H54 (cell line): ENCODE measurements around the gene EFNA5.

Experiments used
- DNase-seq: peaks from one replicate; pipeline ENCODE4 v3.0.0; 2011; ENCODE audit warnings: low spot score, mixed read lengths; ENCODE audit not compliant: insufficient read length
- FAIRE-seq: peaks from 3 replicates; lab custom pipeline; 2011; peaks lifted over from hg19 to GRCh38; lab: Jason Lieb, UNC
- POLR2A ChIP-seq: IDR thresholded peaks from 2 replicates; pipeline ENCODE4 v1.6.1; 2011; ENCODE audit warnings: low read depth, mild to moderate bottlenecking, low read length

Gene EFNA5

DNA sequence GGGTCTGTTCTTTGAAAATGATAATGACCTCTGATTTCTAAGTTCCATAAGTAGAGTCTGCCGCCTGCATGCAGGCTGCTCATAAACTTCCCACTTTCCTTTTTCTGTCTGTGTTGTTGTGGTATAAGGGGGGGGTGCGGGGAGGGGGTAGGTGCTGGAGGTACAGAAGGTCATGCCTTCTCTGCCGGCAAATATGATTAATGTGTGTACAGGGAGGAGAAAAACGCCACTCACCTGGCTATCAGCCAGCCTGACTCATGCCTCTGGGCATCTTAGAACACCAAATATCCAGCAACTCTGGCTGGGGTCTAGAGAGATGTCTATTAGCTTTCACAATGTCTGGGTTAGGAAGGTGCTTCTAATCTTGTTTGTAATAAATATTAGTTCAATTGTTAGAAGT lies 128.3 kb downstream of the EFNA5 start:
- no peak for TF ChIP-seq POLR2A
- DNase-seq (peak; percentile 33), FAIRE-seq (peak; percentile 95)

DNA sequence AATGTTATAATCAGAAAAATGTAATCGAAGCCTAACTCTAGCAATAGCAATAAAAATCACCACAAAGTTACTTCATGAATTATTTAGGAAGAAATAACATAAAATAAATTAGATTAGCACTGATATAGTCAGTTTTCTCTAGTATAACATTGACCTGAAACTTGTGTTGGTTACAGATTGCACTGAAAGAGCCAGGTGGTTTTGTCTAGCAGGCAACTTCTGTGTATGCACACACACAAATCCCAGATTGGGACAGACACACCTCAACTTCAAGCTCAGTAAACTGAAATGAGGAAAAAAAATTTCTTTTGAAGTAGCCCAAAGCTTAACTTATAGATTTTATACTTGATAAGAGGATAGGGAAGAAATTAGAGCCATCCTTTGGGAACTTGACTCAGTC lies 129.3 kb downstream of the EFNA5 start:
- DNase-seq (no peak), FAIRE-seq (no peak)
- no peak for TF ChIP-seq POLR2A

- TF ChIP-seq POLR2A, result no peak
- DNase-seq, result no peak
- no peak for FAIRE-seq
Measured at GRCh38 chr5:107539726-107540330, 130.9 kb downstream of the EFNA5 start.

DNA sequence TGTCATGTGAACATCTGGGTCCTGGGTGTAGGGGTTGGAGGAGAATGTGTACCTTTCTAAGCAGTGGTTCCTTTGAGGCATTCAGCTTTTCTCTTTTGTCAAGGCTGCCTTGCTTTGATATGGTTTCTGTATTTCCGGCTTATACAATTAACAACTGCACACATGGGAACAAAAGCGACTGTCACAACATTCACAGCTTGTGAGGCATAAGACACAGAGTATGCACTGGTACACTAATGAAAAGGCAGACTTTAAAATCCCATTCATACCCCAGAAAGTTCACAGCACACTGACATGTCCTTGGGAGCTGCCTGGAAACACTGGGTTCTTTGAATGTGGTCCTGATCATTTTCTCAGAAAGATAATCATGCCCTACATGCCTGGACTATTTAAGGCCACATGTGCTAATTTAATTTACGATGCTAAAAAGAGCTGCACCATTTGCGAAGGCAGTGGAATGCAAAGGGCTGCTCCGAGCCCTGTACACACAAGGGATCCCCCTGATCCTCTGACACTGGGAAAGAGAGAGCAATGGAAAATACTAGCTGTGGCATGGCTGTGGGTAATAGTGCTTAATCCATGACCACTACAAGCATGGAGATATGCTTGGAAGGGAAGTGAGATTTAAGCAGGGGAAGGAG lies 131.8 kb downstream of the EFNA5 start:
- no peak for DNase-seq
- FAIRE-seq, result no peak
- TF ChIP-seq POLR2A, result no peak

- TF ChIP-seq POLR2A, result no peak
- DNase-seq (no peak), FAIRE-seq (no peak)
Measured at GRCh38 chr5:107538331-107538730, 132.4 kb downstream of the EFNA5 start.

GRCh38 chr5:107535849-107536248 lies 134.9 kb downstream of the EFNA5 start:
- no peak for FAIRE-seq
- TF ChIP-seq POLR2A, result no peak
- no peak for DNase-seq

DNA sequence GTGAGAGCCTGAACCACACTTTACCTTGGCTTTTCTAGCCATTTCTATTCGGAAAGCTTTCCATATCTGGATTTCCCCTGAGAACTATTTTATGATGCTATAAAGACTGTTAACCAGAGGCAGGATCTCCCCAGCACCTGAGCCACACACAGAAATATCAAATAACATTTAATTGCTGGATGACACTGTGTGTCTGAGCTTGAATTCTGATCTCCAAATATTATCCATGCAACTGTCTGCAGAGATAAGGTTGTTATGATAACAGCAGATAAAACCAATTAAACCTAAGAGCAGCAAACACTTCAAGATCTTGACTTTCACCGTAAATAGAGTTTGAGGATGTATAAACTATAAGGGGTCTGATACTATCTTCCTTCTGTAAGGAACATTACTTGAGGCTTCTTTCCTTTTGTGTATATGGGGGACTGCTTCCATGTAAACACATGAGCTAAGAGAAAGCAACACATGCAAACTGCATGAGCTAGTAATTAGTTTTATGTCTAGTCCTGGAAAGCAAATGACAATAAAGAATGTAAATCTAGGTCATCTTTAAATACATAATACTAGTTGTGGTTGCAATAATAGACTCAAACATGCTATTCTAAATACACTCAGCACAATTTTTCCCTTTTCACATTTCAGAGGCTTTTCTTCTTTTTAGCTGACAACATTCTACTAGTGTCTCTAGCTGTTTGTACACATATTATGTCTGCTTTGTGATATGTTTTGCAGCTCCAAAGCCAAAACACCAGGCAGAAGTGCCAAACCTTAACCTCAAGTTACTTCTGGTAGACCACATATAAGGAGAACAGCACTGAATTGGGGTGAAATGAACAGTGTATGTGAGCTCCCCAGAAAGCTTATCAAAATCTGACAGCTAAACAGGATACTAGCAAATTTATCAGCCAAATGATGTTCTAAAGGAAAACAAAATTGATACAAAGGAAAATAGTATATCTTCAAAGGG lies 136.5 kb downstream of the EFNA5 start:
- DNase-seq, result no peak

GRCh38 chr5:107532916-107533315 lies 137.8 kb downstream of the EFNA5 start:
- DNase-seq, result no peak
- TF ChIP-seq POLR2A, result no peak
- no peak for FAIRE-seq

More for the DNA sequence above, 136.5 kb downstream of the EFNA5 start:
- no peak for FAIRE-seq
- TF ChIP-seq POLR2A, result no peak

DNA sequence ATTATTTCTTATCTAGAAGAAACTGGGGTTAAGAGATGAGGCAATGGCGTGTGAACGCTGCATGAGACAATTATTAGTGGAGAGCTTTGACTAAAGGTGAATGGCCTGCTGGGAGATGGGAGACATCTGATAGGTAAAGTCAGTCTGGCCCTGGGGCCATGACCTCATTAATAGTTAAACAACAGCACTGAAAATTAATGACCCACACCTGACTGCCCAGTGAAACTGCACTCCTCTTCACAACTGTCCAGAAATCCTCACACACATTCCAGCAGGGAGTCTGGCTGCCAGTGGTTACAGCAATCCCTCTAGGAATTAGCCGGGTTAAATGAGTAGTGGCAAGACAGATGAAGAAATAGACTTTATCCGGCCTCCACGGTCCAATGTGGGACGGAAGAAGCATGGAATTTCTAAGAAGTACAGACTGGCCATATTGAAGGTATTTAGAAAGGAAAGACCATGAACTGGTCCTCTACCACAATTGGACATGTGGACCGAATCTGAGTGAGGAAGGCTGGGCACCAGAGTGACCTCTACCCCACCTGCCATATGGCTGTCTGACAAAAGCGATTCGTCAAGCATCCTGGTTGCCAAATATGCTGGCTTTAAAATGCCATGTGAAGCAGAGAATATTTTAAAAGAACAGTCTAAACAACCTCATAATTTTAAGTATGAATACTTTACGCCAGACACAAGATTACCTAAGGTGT lies 138.4 kb downstream of the EFNA5 start:
- DNase-seq (no peak), FAIRE-seq (no peak)
- TF ChIP-seq POLR2A, result no peak

GRCh38 chr5:107531308-107531707 lies 139.4 kb downstream of the EFNA5 start:
- no peak for TF ChIP-seq POLR2A
- DNase-seq, result no peak
- FAIRE-seq, result no peak

DNA sequence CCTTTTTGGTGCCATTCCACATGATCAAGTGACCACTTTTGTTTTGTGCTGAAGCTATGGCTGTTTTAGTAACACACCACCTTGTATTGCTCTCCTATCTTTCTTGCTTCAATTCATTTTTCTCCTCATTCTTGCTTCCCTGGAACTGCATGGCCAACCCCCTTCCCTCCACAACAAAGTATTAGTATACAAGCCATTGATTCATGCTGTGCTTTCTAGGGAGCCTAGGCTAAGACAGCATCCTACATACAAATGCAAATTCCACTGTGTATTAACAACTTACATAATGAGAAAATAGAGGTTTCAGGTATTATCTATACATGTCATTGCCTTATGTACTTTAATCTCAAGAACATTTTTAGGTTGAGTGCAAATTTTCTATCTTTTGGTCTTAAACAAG lies 141.1 kb downstream of the EFNA5 start:
- FAIRE-seq, result no peak
- no peak for TF ChIP-seq POLR2A
- DNase-seq, result no peak

DNA sequence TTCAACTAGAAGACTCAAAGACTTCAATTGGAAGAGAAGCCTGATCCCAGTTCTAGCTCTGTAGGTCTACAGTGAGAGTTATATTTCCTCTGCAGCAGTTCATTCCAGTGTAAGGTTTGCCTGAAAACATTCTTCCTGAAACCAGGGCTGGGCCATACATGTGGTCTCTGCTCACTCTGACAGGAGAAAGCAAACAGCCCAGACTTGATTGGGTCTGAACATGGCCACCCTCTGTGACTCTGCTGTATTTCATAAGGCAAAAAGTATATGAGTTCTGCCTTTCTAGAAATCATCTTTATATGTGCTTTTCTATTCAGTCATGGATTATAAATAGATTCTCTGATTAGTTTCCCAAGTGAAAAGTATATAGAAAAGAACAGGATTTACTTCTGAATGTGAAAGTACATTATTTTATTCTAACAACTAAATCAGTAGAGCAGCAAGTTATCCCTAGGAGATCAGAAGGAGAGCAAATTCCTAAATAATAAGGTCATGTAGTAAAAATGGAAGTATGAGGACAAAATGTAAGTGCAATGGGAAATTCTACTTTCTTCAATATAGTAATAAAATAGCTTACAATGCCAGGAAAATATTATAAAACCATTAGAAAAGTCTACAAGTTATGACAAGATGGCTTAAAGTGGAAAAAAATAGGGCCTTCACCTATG lies 144.3 kb downstream of the EFNA5 start:
- FAIRE-seq (peak; percentile 75), DNase-seq (no peak)
- TF ChIP-seq POLR2A, result no peak

- no peak for TF ChIP-seq POLR2A
- DNase-seq, result no peak
- FAIRE-seq, result no peak
Measured at GRCh38 chr5:107524111-107524510, 146.6 kb downstream of the EFNA5 start.
